HepG2 (cell line): ENCODE data around the gene NELFB. TPM values are rescaled to one million over a fixed set of nuclear protein-coding genes. Genes with fewer than 3 reads are reported as not detected.
A peak's percentile ranks its signal among the peaks of the same experiment; 100 is the strongest.

Source experiments
- BHLHE40 ChIP-seq: IDR thresholded peaks from 2 replicates; pipeline ENCODE4 v1.6.1; 2011; ENCODE audit warnings: low read length, improper control_type of control experiment
- CHD2 ChIP-seq: IDR thresholded peaks from 2 replicates; pipeline ENCODE4 v1.6.1; 2011; ENCODE audit warnings: low read depth, low read length, improper control_type of control experiment
- FUBP1 ChIP-seq: sonication (generic); formaldehyde crosslinking; IDR thresholded peaks from 2 replicates; pipeline ENCODE4 v1.5.1; 2020; ENCODE audit warnings: missing genetic modification reagents, mild to moderate bottlenecking, borderline replicate concordance
- HDAC2 ChIP-seq: sonication (generic); formaldehyde crosslinking; IDR thresholded peaks from 2 replicates; pipeline ENCODE4 v1.4.0; 2020; ENCODE audit warnings: missing genetic modification reagents
- KDM5B ChIP-seq: sonication (generic); formaldehyde crosslinking; IDR thresholded peaks from 2 replicates; pipeline ENCODE4 v1.4.0; 2020; ENCODE audit warnings: missing genetic modification reagents, mild to moderate bottlenecking, borderline replicate concordance
- NFE2 ChIP-seq: sonication (generic); formaldehyde crosslinking; IDR thresholded peaks from 2 replicates; pipeline ENCODE4 v1.4.0; 2020; ENCODE audit warnings: missing genetic modification reagents
- NFRKB ChIP-seq: fragments of 450-650 bp; IDR thresholded peaks from 2 replicates; pipeline ENCODE4 v1.6.1; 2017
- RAD51 ChIP-seq: fragments of 450-650 bp; IDR thresholded peaks from 2 replicates; pipeline ENCODE4 v1.6.1; 2016; ENCODE audit warnings: borderline replicate concordance
- SAP130 ChIP-seq: IDR thresholded peaks from 2 replicates; pipeline ENCODE4 v1.6.1; 2016; ENCODE audit warnings: low read depth
- SCMH1 ChIP-seq: sonication (generic); formaldehyde crosslinking; IDR thresholded peaks from 2 replicates; pipeline ENCODE4 v1.9.0; 2021; ENCODE audit warnings: missing genetic modification reagents, mild to moderate bottlenecking, borderline replicate concordance
- SMAD3 ChIP-seq: sonication (generic); formaldehyde crosslinking; IDR thresholded peaks from 2 replicates; pipeline ENCODE4 v1.4.0; 2020; ENCODE audit warnings: missing genetic modification reagents
- SOX13 ChIP-seq, 3 experiments: fragments of 450-650 bp in 1 of 3; sonication (generic) in 1 of 3; formaldehyde crosslinking in 1 of 3; IDR thresholded peaks in 2 of 3; conservative IDR thresholded peaks in 1 of 3; 2 replicates each; pipeline versions ENCODE4 v1.5.0 to v1.6.1; 2016 to 2020; ENCODE audit warnings: antibody characterized with exemption in 1 of 3, mild to moderate bottlenecking in 1 of 3, missing compliant biosample characterization in 1 of 3, missing genetic modification reagents in 1 of 3, moderate library complexity in 1 of 3
- TAF1 ChIP-seq: sonication (generic); formaldehyde crosslinking; IDR thresholded peaks from 2 replicates; pipeline ENCODE4 v1.4.0; 2020; ENCODE audit warnings: missing genetic modification reagents
- U2AF1 ChIP-seq: fragments of 200-400 bp; formaldehyde crosslinking; optimal IDR thresholded peaks from 2 replicates; pipeline ENCODE3; 2017; ENCODE audit warnings: mild to moderate bottlenecking, low read depth, low read length
- ZBTB8A ChIP-seq: sonication (generic); formaldehyde crosslinking; IDR thresholded peaks from 2 replicates; pipeline ENCODE4 v1.4.0; 2020; ENCODE audit warnings: mild to moderate bottlenecking, low read depth, missing genetic modification reagents, borderline replicate concordance
- ZFP62 ChIP-seq: sonication (generic); formaldehyde crosslinking; IDR thresholded peaks from 2 replicates; pipeline ENCODE4 v1.4.0; 2020; ENCODE audit warnings: missing genetic modification reagents
- ZKSCAN1 ChIP-seq: fragments of 150-350 bp; IDR thresholded peaks from 2 replicates; pipeline ENCODE4 v1.6.1; 2014; ENCODE audit warnings: low read length
- ZNF101 ChIP-seq: sonication (generic); formaldehyde crosslinking; IDR thresholded peaks from 2 replicates; pipeline ENCODE4 v1.4.0; 2020; ENCODE audit warnings: mild to moderate bottlenecking, low read depth, missing genetic modification reagents, borderline replicate concordance
- ZNF235 ChIP-seq: sonication (generic); formaldehyde crosslinking; IDR thresholded peaks from 2 replicates; pipeline ENCODE4 v1.8.1; 2023; ENCODE audit warnings: mild to moderate bottlenecking, missing genetic modification reagents, borderline replicate concordance
- ZNF292 ChIP-seq: sonication (generic); formaldehyde crosslinking; IDR thresholded peaks from 2 replicates; pipeline ENCODE4 v1.8.1; 2022; ENCODE audit warnings: mild to moderate bottlenecking, low read depth, missing genetic modification reagents, borderline replicate concordance
- ZNF3 ChIP-seq: IDR thresholded peaks from 2 replicates; pipeline ENCODE4 v1.7.0; 2017; ENCODE audit warnings: inconsistent platforms
- ZNF567 ChIP-seq: sonication (generic); formaldehyde crosslinking; IDR thresholded peaks from 2 replicates; pipeline ENCODE4 v1.8.1; 2023; ENCODE audit warnings: mild to moderate bottlenecking, missing genetic modification reagents, borderline replicate concordance
- ZNF691 ChIP-seq: sonication (generic); formaldehyde crosslinking; IDR thresholded peaks from 2 replicates; pipeline ENCODE4 v1.4.0; 2020; ENCODE audit warnings: missing genetic modification reagents, low read depth, mild to moderate bottlenecking, borderline replicate concordance
- ZNF781 ChIP-seq: sonication (generic); formaldehyde crosslinking; IDR thresholded peaks from 2 replicates; pipeline ENCODE4 v1.5.1; 2020; ENCODE audit warnings: borderline replicate concordance, mild to moderate bottlenecking, missing genetic modification reagents; ENCODE audit errors: not compliant biosample characterization
- ZNF850 ChIP-seq: sonication (generic); formaldehyde crosslinking; conservative IDR thresholded peaks from 2 replicates; pipeline ENCODE4 v1.9.0; 2021; ENCODE audit warnings: mild to moderate bottlenecking, missing genetic modification reagents
- polyA plus RNA-seq, 8 experiments: library from polyadenylated mRNA; depleted of rRNA in 3 of 8; stranded (reverse) in 7 of 8; unstranded in 1 of 8; fragments of >200 nt; fragmentation: Illumina TruSeq in 4 of 8; extraction: Trizol in 4 of 8; gene quantifications; 2 replicates each; pipeline versions ENCODE4 v1.2.1 to v1.2.3, GENCODE V29; 2011 to 2016; ENCODE audit warnings: low read depth in 4 of 8, missing spikeins in 1 of 8, mixed read lengths in 1 of 8; ENCODE audit not compliant: insufficient read depth in 1 of 8
- total RNA-seq, 5 experiments: library from RNA; depleted of rRNA; stranded (reverse); fragments of >200 nt; fragmentation: Illumina TruSeq; extraction: Trizol; gene quantifications; 2 replicates each; pipeline ENCODE4 v1.2.3, GENCODE V29; 2016; ENCODE audit warnings: low read depth in 1 of 5
- TF ChIP-seq, protein P1 (sequence below): sonication (generic); formaldehyde crosslinking; conservative IDR thresholded peaks from 2 replicates; pipeline ENCODE4 v1.8.0; 2022; ENCODE audit warnings: mild to moderate bottlenecking, moderate library complexity, missing genetic modification reagents

Gene NELFB
- total and polyA plus RNA-seq, 2 of the 13 experiments (the other 11 are each of a cell fraction or from before 2014, with no cell fraction given) = 26.5 to 45.8 TPM

DNA sequence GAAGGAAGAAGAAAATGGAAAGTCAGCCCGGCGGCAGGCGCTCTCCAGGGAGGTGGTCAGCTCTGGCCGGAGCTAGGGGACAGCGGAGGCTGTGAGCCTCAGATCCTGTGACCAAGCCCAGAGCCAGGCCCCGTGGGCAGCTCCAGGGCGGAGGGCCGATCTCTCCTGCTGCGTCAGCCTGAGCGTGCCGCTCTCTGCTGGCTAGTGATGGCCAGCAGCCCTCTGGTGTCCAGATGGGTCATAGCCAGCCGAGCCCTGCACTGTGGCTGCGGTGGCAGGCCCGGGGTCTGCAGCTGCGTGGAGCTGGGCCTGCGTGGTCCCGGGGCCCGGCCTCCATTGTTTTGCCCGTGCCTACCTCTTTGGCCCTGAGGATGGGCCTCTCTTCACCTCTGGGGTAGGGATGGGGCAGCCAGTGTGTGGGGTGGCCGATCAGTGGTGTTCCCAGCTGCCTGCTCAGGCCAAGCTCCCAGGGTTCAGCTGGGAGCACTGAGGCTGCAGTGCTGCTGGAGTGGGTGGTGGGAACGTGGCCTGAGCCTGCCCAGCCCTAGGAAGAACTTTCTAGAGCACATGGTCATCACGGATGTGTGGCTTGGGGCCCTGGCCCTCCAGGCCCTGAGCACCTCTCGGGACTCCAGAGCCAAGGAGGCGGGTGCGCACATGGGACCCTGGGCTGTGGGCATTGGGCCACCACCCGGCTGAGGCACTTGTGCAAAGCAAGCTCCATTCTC lies 64.0 kb downstream of the NELFB start (continued):
- TF ChIP-seq ZNF567 (CRISPR knock-in tag) (no peak), NFRKB (no peak), ZNF3 (CRISPR knock-in tag) (no peak), U2AF1 (no peak), ZBTB8A (CRISPR knock-in tag) (no peak), ZKSCAN1 (no peak), SOX13 (IDR thresholded peaks at IDR 0.05) (no peak), SOX13 (CRISPR knock-in tag; conservative IDR thresholded peaks at IDR 0.05 in 1 of 2, IDR thresholded peaks at IDR 0.05 in 1 of 2) (peak in 1 of 2 experiments; percentile 12; a peak in 1 of 4 replicates), SCMH1 (CRISPR knock-in tag) (no peak), KDM5B (CRISPR knock-in tag) (no peak; the same call in 1 of the 2 replicates), NFE2 (CRISPR knock-in tag) (no peak), ZNF235 (CRISPR knock-in tag) (no peak), HDAC2 (0 out of 2 replicates have a peak, but pooled peaks have one; percentile 19), SAP130 (CRISPR knock-in tag) (peak; percentile 47; the same call in 1 of the 2 replicates), BHLHE40 (peak; percentile 51; the same call in 1 of the 2 replicates), RAD51 (no peak), SMAD3 (CRISPR knock-in tag) (no peak), ZNF691 (no peak), ZNF101 (CRISPR knock-in tag) (no peak), ZNF850 (CRISPR knock-in tag) (no peak), ZNF781 (no peak), TAF1 (CRISPR knock-in tag) (no peak), ZFP62 (no peak), CHD2 (no peak), ZNF292 (CRISPR knock-in tag) (no peak), FUBP1 (CRISPR knock-in tag) (no peak)
- TF ChIP-seq, protein P1, sequence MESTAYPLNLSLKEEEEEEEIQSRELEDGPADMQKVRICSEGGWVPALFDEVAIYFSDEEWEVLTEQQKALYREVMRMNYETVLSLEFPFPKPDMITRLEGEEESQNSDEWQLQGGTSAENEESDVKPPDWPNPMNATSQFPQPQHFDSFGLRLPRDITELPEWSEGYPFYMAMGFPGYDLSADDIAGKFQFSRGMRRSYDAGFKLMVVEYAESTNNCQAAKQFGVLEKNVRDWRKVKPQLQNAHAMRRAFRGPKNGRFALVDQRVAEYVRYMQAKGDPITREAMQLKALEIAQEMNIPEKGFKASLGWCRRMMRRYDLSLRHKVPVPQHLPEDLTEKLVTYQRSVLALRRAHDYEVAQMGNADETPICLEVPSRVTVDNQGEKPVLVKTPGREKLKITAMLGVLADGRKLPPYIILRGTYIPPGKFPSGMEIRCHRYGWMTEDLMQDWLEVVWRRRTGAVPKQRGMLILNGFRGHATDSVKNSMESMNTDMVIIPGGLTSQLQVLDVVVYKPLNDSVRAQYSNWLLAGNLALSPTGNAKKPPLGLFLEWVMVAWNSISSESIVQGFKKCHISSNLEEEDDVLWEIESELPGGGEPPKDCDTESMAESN (CRISPR knock-in tag) = no peak
